ENCODE results near the gene SLC38A11.

GRCh38 chr2:164984428-164984827 is 29.1 kb upstream of the SLC38A11 start:
- no peak for TF ChIP-seq ARNT (IDR thresholded peaks at IDR 0.05)
- no peak for TF ChIP-seq LEF1 (IDR thresholded peaks at IDR 0.05; ENCODE audit: borderline replicate concordance)
- no peak for TF ChIP-seq SP1 (IDR thresholded peaks at IDR 0.05)
- no peak for TF ChIP-seq ZNF384 (IDR thresholded peaks at IDR 0.05)
- no peak for TF ChIP-seq FOXK2 (IDR thresholded peaks at IDR 0.05)
- TF ChIP-seq SUZ12 (IDR thresholded peaks at IDR 0.05): no peak
- TF ChIP-seq L3MBTL2 (conservative IDR thresholded peaks at IDR 0.05): no peak
- no peak for TF ChIP-seq FOXM1 (IDR thresholded peaks at IDR 0.05; ENCODE audit: borderline replicate concordance)
- no peak for TF ChIP-seq HDGF (IDR thresholded peaks at IDR 0.05; ENCODE audit: borderline replicate concordance)
- no peak for TF ChIP-seq NFRKB (IDR thresholded peaks at IDR 0.05)
- TF ChIP-seq PKNOX1 (IDR thresholded peaks at IDR 0.05): no peak
